ENCODE measurements around the gene SERPINB1.

- TF ChIP-seq, protein P1, sequence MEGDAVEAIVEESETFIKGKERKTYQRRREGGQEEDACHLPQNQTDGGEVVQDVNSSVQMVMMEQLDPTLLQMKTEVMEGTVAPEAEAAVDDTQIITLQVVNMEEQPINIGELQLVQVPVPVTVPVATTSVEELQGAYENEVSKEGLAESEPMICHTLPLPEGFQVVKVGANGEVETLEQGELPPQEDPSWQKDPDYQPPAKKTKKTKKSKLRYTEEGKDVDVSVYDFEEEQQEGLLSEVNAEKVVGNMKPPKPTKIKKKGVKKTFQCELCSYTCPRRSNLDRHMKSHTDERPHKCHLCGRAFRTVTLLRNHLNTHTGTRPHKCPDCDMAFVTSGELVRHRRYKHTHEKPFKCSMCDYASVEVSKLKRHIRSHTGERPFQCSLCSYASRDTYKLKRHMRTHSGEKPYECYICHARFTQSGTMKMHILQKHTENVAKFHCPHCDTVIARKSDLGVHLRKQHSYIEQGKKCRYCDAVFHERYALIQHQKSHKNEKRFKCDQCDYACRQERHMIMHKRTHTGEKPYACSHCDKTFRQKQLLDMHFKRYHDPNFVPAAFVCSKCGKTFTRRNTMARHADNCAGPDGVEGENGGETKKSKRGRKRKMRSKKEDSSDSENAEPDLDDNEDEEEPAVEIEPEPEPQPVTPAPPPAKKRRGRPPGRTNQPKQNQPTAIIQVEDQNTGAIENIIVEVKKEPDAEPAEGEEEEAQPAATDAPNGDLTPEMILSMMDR (IDR thresholded peaks at IDR 0.05) = no peak
- no peak for TF ChIP-seq POLR2A (IDR thresholded peaks at IDR 0.05)
Measured at GRCh38 chr6:2828629-2829028, 13.0 kb downstream of the SERPINB1 start.

Data from adrenal gland (tissue), 5 donors.